GM13976 (cell line): ENCODE results near the gene SPAG9.
"Not testable (repeated sequence)": the region's sequence is repeated elsewhere in the genome, so short reads cannot be mapped to it uniquely, and the experiment has no call there.

ENCODE experiments used
- DNase-seq: peaks from one replicate; pipeline ENCODE4 v3.0.0; 2012; ENCODE audit warnings: low spot score
- in situ Hi-C: fragments of 300-500 bp; cut with MboI; formaldehyde crosslinking; loops from one replicate; pipeline ENCODE4 v1.12.0; 2022; ENCODE audit warnings: low sequenced_read_pairs, mixed read lengths, inconsistent platforms; ENCODE audit not compliant: unreplicated experiment
- TF ChIP-seq, protein P1 (sequence below): IDR thresholded peaks from 2 replicates; pipeline ENCODE4 v1.5.1; 2012; ENCODE audit warnings: borderline replicate concordance, mild to moderate bottlenecking; ENCODE audit not compliant: insufficient read depth; ENCODE audit errors: extremely low read depth, missing control alignments, control extremely low read depth

Gene SPAG9

DNA sequence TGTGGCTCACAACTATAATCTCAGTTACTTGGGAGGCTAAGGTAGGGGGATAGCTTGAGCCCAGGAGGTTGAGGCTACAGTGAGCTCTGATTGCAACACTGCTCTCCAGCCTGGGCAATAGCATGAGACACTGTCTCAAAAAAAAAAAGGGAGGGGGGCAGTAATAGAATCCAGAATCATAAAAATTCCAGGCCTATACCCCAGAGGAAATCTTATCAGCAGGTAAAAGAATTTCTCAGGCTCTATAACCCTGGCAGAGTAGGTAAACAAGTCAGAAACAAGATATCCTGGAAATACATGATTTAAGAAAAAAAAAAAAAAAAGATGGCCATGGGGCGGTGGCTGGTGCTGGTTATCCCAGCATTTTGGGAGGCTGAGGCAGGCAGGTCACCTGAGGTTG, 12.9 kb downstream of the SPAG9 start:
- in situ Hi-C loops: no loop called here
- DNase-seq: no peak
- TF ChIP-seq, protein P1, sequence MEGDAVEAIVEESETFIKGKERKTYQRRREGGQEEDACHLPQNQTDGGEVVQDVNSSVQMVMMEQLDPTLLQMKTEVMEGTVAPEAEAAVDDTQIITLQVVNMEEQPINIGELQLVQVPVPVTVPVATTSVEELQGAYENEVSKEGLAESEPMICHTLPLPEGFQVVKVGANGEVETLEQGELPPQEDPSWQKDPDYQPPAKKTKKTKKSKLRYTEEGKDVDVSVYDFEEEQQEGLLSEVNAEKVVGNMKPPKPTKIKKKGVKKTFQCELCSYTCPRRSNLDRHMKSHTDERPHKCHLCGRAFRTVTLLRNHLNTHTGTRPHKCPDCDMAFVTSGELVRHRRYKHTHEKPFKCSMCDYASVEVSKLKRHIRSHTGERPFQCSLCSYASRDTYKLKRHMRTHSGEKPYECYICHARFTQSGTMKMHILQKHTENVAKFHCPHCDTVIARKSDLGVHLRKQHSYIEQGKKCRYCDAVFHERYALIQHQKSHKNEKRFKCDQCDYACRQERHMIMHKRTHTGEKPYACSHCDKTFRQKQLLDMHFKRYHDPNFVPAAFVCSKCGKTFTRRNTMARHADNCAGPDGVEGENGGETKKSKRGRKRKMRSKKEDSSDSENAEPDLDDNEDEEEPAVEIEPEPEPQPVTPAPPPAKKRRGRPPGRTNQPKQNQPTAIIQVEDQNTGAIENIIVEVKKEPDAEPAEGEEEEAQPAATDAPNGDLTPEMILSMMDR: no peak

DNA sequence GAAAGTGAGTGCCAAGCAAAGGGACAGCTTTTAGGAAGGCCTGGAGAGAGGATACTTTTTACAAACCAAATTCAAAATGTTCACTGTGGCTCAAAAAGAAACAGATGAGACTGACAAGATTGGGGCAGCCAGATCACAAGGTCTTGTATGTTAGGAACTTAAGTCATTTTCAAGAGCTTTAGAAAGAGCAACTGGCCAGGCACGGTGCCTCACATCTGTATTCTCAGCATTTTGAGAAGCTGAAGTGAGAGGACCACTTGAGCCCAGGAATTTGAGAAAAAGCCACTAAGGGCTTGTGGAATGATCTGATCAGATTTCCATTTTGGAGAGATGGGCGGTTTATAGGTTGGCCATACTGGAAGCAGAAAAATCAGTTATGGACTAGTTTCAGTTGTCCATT, 17.2 kb downstream of the SPAG9 start:
- TF ChIP-seq, protein P1: no peak
- no peak for DNase-seq
- in situ Hi-C loops: no loop called here

DNA sequence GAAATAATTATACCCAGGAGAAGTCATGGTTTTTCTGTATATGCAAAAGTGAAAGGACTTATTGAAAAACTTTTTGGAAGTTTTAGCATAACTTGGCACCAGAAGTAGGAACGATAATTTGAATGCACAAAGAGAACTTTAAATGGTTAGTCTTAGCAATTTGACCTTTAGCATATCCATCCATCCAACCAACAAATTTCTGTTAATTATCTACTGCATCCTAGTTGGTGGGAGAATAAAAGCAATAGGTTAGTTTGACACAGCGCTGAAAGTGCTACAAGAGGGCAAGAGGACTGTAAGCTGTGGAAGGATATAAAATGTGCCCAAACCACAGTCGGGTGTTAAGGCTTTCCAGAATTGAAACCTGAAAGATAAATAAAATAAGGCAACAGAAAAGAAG, 17.6 kb downstream of the SPAG9 start:
- in situ Hi-C loops: no loop called here

DNA sequence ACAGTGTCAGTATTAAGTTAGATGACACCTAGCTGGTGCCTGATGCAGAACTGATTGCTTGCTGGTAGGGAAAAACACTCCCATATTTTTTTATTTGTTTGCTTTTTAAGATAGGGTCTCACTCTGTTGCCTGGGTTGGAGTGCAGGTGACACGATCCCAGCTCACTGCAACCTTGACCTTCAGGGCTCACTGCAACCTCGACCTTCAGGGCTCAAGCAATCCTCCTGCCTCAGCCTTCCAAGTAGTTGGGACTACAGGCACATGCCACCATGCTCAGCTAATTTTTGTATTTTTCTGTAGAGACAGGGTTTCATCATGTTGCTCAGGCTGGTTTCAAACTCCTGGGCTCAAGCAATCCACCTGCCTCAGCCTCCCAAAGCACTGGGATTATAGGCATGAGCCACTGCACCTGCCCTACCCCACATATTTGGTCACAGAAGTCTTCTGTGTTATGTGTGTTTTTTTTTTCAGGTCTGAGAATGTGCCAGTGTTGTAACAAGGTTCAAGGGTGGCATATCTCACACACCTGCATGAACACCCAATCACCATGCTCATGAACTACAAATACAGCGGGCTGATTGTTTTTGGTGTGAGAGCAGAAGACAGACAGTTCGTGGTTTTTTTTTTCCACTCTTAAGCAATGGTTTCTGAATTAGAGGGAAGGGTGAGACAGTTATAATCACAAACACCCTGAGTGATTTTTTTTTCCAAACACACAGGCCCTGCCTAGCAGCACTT, 22.8 kb downstream of the SPAG9 start:
- DNase-seq: no peak
- in situ Hi-C loops: no loop called here
- TF ChIP-seq, protein P1: no peak

More for the DNA sequence above, 17.6 kb downstream of the SPAG9 start:
- DNase-seq: no peak
- TF ChIP-seq, protein P1: no peak

DNA sequence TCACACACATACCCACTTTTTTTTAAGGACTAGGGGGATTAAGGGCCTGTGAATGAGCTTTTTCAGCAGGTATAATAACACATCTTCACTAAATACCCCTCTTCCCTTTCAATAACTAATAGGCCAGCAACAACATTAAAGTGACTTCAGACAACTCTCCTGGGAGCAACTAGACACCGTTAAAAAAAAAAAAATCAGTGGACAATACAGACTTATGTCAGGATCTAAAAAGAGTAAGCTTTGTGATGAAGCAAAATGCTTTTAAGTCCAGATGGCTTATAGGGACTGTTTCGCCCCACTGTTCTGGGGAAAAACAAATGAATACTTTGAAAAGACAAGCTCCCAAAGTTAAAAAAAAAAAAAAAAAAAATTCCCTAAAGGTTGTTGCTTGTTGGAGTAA, 29.0 kb downstream of the SPAG9 start:
- in situ Hi-C loops: no loop called here
- no peak for DNase-seq
- TF ChIP-seq, protein P1: no peak

DNA sequence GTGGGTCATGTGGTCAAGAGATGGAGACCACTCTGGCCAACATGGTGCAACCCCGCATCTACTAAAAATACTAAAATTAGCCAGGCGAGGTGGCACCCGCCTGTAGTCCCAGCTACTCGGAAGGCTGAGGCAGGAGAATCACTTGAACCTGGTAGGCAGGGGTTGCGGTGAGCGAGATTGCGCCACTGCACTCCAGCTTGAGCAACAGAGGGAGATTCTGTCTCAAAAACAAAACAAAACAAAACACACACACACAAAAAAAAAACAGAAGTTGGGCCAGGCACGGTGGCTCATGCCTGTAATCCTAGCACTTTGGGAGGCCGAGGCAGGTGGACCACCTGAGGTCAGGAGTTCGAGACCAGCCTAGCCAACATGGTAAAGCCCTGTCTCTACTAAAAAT, 31.8 kb downstream of the SPAG9 start:
- DNase-seq, in situ Hi-C loops: not testable (repeated sequence)

GRCh38 chr17:51088287-51088686, 32.4 kb downstream of the SPAG9 start:
- TF ChIP-seq, protein P1: no peak
- in situ Hi-C loops: no loop called here
- DNase-seq: no peak
